Hypothalamus (tissue), 51 donors: Measurements from ENCODE around the gene ADARB2.

Experiments
- DNase-seq, 51 donors: peaks; one replicate each; lab custom pipeline; 2025; lab: John Stamatoyannopoulos, UW

ADARB2 gene

GRCh38 chr10:1598393-1599153 lies 138.8 kb downstream of the ADARB2 start:
- DNase-seq, result no peak

GRCh38 chr10:1597370-1598146 lies 139.8 kb downstream of the ADARB2 start:
- DNase-seq, result no peak

- no peak for DNase-seq
These were observed 140.7 kb downstream of the ADARB2 start for GRCh38 chr10:1596482-1597099.

GRCh38 chr10:1595726-1596125 lies 141.6 kb downstream of the ADARB2 start:
- no peak for DNase-seq

DNA sequence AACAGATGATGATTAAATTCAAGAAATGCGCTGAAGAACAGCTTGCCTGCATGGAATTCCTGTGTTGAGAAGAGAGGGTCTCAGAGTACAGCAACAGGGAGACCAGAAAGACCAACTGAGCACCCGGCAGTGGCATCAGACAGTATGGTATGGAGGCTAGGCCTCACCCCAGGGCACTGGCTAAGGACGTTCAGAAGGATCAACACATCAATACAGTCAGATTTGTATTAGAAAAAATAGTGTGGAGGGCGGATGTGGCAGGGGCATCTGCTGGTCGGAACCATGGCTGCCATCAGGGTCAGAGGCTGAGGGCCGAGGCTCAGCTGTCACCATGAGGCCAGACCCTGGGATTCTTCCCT lies 142.1 kb downstream of the ADARB2 start:
- DNase-seq, result no peak

- DNase-seq, result no peak
These were observed 142.7 kb downstream of the ADARB2 start for GRCh38 chr10:1594372-1595241.

GRCh38 chr10:1591742-1592141 lies 145.6 kb downstream of the ADARB2 start:
- DNase-seq, result no peak

DNA sequence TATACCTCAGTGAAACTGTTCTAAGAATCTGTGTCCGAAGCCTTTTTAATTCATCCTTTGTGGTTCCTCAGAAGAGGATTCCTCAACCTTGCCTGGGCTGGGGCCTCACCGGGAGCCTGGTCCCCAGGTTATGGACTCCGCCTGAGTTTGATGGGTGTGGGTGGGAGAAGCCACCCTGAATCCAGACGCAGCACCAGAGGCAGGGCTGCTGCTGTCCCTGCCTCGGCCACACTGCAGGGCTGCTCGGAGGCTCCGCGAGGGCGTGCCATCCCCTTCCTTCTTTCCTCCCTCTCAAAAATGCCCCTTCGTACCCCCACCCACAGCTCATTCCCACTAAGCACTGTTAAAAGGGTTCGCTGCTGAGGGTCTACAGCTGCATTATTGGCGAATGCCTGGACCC lies 146.3 kb downstream of the ADARB2 start:
- DNase-seq, result no peak

DNA sequence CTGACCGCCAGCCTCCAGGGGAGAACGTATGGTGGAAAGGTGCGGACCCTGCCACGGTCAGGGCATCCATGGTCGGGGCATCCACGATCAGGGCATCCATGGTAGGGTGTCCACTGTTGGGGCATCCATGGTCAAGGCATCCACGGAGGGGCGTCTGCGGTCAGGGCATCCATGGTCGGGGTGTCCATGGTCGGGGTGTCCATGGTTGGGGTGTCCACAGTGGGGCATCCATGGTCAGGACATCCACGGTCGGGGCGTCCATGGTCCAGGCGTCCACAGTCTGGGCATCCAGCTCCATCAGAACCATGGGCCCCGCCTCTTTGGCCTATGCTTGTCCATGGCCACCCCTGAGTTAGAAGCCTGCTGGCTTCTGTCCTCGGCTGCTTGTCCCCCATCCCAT lies 148.1 kb downstream of the ADARB2 start:
- DNase-seq, result no peak

DNA sequence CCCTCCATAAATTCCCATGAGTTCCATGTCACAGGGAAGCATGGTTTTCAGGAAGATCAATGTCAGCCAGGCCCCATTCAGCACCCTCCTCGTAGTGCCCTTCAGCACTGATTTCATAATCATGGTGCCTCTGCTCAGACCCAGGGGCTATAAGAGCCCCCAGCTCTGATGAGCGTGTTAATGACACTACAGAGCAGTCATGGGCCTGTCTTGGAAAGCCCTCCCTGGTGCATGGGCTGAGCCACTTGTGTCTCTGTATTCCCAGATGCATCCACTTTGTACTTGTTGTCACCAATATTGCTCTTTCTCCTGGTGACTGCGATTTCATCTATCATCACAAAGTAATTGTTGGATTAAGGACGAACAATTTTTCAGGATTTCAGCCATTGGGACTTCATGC lies 154.6 kb downstream of the ADARB2 start:
- DNase-seq, result no peak

DNA sequence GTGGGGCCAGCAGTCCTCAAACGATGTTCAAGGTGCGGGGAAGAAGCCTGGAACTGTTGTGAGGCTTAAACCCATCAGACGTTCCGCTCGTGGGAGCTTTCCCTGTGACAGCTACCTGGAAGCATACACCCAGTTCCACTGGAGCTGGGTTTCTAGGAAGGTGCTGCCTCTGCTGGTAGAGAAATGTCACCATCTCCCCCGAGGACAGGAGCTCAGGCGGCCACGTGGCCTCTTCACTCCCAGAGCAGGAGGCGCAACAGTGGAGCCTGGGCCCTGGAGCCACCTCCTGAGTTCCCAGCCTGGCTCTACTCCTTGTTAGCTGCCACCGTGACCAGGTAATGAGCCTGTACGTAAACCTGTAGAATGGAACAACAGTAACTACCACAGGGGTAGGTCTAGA lies 156.1 kb downstream of the ADARB2 start:
- DNase-seq, result no peak

DNA sequence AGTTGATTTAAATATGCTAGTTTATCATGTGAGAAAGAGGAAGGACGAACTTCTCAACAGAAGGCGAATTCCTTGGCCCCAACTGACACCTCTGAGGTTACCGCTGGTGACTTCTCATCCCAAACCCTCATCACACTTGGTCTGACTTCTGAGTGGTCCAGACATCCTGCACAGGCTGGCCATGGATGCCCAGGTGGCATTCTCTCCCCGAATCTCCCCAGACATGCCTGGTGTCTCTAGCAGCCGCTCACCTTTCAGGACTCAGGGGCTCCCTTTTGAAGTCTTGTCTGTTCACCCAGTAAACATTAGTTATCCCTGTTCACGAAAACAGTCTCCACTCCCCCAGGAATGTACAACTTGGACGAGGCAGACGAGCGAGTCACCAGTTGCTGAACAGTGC lies 157.7 kb downstream of the ADARB2 start:
- no peak for DNase-seq

GRCh38 chr10:1579141-1579491 lies 158.2 kb downstream of the ADARB2 start:
- DNase-seq, result peak in 1 of 51 donors; percentile 13

DNA sequence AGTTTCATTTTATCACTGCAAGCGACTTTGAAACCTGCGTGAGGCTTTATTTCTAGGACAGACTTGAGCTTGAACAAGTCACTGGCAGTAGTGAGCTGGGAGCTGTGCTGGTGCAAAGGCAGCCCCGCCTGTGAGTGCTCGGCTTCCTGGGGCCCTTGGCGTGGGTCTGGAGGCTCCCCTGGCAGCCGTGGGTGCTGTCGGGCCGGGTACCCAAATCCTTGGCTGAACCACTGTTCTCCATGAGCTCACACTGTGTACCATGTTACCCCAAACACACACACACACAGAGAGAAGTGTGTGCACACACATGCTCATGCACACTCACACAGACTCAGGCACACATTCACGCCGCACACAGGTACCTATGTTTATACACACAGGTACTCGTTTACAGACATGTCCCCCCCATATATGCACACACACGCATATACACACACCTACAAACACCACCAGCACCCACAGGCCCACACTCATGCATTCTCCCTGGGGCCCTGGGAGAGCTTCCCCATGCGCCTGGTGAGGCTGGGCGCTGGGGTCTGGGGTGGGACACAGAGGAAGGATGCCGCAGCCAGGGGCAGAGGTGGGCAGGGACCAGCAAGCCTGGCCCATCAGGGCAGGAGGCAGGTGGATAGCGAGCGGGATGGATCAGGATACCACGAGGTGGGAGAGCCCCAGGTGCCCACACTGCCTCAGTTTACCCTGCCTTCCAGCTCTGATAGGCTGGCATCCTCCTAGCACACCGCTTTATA lies 158.8 kb downstream of the ADARB2 start:
- DNase-seq, result no peak

- DNase-seq, result no peak
These were observed 159.4 kb downstream of the ADARB2 start for GRCh38 chr10:1577945-1578344.

- DNase-seq, result no peak
These were observed 160.0 kb downstream of the ADARB2 start for GRCh38 chr10:1577373-1577770.

- DNase-seq, result no peak
These were observed 160.6 kb downstream of the ADARB2 start for GRCh38 chr10:1576467-1577372.

GRCh38 chr10:1575481-1576244 lies 161.7 kb downstream of the ADARB2 start:
- DNase-seq, result no peak
